DMS114 treated with DMSO at 0.1 percent for 48 hours (cell line): ENCODE results near the gene ZNF614.
"Not testable (repeated sequence)": the region's sequence is repeated elsewhere in the genome, so short reads cannot be mapped to it uniquely, and the experiment has no call there.

Experiments
- DNase-seq: peaks from one replicate; lab custom pipeline; 2025; ENCODE audit not compliant: unreplicated experiment; lab: John Stamatoyannopoulos, UW

ZNF614 gene

DNA sequence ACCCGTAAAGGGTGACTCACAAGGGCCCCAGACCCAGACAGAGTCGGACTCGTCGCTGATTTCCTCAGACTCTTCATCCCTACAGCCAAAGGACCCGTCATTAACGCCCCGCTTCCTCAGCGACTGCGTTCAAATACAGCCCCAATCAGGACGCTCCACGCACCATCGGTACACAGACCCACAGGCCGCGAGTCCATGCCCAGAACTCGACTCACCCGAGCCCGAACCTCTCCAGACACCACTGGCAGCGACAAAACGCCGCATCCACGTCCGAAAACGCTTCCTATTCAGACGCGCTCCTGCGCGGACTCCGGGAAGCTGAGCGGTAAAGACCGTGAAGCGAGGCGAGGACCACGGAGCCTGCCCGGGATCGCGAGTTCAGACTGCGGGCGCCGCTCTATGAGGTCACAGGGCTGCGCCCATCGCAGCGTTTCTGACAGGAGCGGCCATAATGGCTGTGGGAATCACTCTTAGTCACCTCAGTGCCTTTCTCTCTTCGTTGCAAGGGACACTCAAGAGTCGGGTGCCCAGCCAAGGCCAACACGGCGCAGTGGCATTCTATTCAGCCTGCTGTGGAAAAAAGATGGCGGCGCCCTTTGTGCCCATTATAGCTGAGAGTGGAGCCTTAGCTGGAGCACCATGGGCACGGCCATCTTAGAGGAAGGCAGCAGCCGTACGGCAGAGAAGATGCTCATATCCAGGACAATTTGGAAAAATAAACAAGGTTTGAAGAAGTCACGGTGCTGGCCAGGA lies at the start of gene ZNF614:
Gene ZNF614, minus strand, starts transcription at position 353 of the 753 bp plus-strand sequence. CDS start 2,634 bp downstream, outside the sequence.
- peak; percentile 84 for DNase-seq

DNA sequence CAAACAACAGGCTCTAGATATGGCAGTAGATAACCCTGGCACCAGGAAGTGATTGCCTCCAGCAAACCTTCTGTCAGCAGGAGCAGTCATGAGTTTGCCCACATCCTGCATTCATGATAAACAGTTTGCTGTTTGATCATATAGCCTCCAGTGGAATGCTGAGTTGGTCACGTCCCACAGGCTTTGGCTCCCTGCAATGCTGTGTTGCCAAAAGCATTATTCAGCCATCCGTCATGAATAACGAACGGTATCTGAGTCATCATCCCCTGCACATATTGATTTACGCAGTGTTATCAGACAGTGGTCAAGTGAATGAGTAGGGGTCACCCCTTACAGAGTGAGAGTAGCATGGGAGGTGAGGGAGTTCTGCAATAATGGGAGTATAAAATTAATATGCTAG lies 42.3 kb upstream of the ZNF614 start:
- no peak for DNase-seq

DNA sequence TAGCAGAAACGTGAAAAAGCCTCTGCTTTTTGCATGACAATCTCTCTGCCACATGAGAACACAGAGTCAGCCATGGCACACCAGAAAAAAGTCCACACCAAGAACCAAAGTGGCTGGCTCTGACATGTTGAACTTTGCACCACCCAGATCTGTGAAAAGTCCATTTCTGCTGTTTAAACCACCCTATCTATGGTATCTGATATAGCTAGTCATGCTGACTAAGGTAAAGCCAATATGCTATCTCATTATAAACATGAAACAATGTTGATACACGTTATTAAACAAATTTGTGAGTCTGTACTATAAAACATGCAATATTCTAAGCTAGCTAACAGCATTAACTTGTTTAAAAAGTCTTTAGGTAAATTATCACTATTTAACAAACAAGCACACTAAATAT lies 41.5 kb upstream of the ZNF614 start:
- DNase-seq: no peak

DNA sequence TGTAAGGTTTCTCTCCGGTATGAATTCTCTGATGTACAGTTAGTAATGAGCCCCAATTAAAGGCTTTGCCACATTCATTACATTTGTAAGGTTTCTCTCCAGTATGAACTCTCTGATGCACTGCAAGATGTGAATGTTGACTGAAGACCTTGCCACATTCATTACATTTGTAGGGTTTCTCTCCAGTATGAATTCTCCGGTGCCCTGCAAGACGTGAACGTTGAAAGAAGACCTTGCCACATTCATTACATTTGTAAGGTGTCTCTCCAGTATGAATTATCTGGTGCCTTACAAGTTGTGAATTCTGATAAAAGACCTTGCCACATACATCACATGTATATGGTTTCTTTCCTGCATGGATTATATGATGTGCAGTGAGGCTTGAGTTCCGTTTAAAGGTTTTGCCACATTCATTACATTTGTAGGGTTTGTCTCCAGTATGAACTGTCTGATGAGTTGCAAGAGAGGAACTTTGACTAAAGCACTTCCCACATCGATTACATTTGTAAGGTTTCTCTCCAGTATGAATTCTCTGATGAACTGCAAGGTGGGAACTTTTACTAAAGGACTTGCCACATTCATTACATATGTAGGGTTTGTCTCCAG lies 38.2 kb upstream of the ZNF614 start:
- DNase-seq: no peak

DNA sequence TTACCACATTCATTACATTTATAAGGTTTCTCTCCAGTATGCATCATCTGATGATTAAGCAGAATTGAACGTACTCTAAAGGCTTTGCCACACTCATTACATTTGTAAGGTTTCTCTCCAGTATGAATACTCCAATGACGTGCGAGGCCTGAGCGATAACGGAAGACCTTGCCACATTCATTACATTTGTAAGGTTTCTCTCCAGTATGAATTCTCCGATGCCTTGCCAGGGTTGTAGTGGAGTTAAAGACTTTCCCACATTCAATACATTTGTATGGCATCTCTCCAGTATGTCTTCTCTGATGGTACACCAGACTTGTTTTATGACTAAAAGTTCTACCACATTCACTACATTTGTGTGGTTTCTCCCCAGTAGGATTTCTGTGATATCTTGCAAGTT lies 37.2 kb upstream of the ZNF614 start:
- no peak for DNase-seq

DNA sequence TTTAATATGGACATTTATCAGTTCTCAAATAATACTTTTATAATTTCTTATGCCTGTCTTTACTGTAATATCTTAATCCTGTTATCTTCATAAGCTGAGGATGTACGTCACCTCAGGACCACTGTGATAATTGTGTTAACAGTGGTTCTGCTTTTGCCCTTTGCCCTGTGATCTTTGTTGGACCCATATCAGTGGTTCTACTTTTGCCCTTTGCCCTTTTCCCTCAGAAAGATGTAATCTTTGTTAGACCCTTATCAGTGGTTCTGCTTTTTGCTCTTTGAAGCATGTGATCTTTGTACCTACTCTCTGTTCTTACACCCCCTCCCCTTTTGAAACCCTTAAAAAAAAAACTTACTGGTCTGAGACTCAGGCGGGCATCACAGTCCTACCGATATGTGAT lies 28.3 kb upstream of the ZNF614 start:
- DNase-seq: not testable (repeated sequence)

DNA sequence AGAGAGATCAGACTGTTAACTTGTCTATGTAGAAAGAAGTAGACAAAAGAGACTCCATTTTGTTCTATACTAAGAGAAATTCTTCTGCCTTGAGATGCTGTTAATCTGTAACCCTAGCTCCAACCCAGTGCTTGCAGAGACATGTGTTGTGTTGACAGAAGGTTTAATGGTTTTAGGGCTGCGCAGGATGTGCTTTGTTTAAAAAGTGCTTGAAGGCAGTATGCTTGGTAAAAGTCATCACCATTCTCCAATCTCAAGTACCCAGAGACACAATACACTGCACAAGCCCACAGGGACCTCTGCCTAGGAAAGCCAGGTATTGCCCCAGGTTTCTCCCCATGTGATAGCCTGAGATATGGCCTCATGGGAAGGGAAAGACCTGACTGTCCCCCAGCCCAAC lies 23.6 kb upstream of the ZNF614 start:
- DNase-seq: not testable (repeated sequence)

DNA sequence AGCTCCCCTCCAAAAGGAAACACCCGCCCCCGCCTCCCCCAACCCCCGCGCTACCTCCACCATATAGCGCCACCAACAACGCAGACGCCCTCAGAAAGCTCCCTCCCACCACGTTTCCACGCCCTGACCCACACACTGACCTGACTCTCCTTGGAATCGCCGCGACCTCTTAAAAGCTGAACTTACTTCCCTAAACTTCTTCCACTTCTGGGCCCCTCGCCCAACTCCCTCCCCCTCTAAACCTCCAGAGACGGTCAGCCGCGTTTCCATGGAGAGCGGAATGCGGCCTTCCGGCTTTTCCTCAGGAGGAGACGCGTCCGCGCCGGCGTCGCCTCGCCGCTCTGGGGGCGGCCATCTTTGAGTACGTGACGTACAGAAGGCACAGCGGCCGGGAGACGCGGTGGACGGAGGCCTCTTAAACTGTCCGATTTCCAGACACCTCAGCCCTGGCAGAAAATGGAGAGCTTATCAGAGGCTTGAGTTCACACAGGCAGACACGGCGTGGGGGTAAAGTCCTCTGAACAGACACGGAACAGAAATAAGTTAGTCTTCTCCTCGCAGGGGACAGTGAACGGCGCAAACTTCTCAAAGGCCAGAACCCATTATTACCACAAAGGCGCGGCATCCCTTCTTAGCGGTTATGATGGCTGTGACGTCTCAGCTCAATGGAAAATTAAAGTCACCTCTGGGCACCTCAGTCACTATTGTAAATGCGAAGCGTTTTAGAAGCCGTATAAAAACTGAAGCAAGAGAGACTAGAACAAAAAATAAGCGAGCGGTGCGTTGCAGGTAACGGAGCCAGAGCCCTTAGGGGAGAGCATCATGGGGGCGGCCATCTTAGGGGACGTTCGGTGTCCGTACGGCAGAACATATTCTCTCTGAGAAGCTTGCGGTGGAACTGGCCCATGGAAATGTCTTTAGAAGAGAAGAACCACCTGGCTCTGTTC lies 20.6 kb upstream of the ZNF614 start, which contains the start of gene ZNF432:
Gene ZNF432, minus strand, starts transcription at position 284 of the 947 bp plus-strand sequence. CDS start 1,970 bp downstream, outside the sequence.
- DNase-seq: peak; percentile 85

DNA sequence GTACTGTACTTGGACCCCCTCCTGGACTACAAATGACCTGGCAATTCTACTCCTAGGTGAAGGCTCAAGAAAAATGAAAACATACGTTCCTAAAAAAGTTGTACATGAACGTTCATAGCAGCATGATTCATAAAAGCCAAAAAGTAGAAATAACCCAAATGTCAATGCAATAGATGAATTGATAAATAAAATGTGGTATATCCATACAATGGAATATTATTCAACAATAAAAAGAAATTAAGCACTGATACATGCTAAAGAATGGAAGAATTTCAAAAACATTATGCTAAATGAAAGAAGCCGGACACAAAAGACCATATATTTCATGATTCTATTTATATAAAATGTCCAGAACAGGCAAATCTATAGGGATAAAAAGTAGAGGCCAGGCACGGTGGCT lies 11.0 kb upstream of the ZNF614 start:
- DNase-seq: no peak

DNA sequence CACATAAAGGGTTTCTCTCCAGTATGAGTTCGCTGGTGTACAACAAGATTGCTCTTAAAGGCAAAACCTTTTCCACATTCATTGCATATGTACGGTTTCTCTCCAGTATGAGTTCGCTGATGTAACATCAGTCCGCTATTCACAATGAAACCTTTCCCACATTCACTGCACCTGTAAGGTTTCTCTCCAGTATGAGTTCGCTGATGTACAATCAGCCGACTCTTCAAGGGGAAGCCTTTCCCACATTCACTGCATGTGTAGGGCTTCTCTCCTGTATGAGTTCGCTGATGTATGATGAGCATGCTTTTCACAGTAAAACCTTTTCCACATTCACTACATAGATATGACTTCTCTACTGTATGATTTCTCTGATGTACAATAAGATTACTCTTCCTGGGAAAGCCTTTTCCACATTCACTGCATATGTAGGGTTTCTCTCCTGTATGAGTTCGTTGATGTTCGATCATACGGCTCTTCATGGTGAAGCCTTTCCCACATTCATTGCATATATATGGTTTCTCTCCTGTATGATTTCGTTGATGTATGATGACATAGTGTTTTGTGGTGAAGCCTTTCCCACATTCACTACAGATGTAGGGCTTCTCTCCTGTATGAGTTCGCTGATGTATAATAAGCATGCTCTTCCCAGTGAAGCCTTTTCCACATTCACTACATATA lies 6.0 kb upstream of the ZNF614 start:
- no peak for DNase-seq

DNA sequence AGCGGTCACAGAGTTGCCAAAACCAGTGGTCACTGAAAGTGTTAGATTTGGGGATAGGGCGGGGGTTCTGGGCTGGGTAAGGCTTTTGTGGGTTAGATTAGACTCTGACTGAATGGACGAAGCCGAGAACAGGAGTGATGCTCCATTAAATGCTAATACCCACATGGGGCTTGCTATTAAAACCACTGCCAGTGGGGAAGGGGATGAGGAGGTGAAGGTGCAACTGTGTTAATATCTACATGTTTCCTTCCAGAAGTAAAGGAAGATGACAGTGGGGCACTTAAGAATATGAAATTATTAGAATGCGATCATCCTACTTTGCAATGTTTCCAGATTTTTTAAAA lies 573 bp upstream of the ZNF614 start:
- no peak for DNase-seq

DNA sequence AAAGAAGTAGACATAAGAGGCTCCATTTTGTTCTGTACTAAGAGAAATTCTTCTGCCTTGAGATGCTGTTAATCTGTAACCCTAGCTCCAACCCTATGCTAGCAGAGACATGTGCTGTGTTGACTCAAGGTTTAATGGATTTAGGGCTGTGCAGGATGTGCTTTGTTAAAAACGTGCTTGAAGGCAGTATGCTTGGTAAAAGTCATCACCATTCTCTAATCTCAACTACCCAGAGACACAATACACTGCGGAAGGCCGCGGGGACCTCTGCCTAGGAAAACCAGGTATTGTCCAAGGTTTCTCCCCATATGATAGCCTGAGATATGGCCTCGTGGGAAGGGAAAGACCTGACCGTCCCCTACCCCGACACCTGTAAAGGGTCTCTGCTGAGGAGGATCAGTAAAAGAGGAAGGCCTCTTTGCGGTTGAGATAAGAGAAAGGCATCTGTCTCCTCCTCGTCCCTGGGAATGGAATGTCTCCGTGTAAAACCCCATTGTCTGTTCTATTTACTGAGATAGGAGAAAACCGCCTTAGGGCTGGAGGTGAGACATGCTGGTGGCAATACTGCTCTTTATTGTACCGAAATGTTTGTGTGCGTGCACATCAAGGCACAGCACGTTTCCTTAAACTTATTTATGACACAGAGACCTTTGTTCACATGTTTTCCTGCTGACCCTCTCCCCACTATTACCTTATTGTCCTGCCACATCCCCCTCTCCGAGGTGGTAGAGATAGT lies 1.8 kb downstream of the ZNF614 start:
- not testable (repeated sequence) for DNase-seq

DNA sequence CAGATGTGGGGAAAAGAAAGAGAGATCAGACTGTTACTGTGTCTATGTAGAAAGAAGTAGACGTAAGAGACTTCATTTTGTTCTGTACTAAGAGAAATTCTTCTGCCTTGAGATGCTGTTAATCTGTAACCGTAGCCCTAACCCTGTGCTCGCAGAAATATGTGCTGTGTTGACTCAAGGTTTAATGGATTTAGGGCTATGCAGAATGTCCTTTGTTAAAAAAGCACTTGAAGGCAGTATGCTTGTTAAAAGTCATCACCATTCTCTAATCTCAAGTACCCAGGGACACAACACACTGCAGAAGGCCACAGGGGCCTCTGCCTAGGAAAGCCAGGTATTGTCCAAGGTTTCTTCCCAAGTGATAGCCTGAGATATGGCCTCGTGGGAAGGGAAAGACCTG lies 3.7 kb downstream of the ZNF614 start:
- DNase-seq: not testable (repeated sequence)

DNA sequence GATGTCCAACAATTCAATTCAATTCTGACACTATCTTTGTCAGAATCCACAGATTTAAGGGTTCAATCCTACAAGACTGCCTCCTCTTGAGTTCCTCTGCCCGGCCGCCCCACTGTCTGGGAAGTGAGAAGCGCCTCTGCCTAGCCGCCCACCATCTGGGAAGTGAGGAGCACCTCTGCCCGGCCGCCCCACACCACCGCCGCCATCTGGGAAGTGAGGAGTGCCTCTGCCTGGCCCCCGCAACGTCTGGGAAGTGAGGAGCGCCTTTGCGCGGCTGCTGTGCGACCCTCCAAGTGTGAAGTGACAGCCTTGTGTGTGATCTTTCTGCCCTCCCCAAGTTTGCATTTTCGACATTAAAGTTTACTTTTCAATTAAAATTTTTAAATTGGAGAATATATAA lies 6.0 kb downstream of the ZNF614 start:
- DNase-seq: no peak

DNA sequence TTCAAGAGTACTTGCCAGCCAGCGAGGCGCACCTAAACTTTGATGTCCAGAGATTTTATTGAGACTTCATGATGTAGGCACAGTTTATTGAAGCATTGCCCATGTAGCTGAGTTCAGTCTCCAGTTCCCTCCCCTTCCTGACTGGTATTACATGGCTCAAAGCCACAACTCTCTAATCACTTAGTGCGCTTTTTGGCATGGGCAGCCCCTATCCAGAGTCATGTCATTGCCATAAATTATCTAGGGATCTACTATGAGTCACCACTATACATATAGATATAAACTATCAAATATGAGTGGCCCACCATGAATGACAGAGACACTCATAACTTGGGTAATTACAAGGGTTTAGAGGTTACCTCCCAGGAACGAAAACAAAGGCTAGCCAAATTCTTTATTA lies 7.7 kb downstream of the ZNF614 start:
- DNase-seq: no peak

DNA sequence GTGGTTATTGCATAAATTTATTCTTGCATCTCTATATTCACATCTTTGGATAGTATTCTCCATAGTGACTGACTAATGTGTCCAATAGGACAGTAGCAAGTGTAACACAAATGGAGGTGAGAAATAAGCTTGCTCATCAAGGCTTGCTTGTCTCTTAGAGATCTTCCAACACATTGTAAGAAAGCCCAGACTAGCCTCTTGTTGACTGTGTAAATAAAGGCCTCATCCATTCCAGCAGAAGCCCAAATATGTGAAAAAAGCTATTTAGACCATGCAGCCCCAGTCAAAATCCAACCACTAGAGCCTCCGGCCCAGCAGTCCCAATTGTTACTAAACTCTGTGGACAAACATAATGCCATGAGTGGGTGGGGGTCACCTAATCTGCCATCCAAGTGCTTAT lies 17.5 kb downstream of the ZNF614 start:
- DNase-seq: no peak

DNA sequence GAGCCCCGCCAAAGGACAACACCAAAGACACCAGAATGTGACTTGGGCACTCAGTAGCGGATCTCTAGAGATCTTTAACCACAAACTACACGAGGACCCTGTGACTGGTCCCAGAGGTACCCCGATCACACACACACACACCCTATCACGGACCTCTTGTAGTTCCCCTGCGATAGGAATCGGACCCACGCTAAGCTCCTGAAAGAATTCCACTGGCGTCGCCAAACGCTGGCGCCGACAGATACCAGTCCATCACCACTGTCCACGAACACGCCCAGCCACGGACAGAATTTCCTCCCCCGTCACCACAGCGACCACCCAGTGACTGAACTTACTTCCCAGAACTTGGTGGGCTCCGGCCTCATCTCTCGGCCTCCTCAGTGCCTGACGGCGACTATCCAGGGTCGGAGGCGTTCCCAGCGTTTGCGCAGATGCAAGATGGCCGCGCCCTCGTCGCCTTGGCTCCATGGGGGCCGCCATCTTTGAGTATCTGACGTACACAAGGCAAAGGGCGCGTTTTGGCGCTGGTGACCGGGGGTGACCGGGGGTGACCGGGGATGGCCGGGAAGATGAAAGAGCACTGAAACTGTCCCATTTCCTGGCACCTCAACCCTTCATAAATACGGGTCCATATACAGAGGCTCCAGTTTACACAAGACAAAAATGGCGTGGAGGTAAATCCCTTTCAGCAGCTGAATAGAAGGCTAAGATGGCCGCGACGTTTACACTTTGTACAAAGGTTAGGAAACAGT lies 20.2 kb downstream of the ZNF614 start, which contains the start of gene ZNF615:
Gene ZNF615, minus strand, starts transcription at position 406 of the 752 bp plus-strand sequence. CDS start 4,500 bp downstream, outside the sequence.
- peak; percentile 86 for DNase-seq

DNA sequence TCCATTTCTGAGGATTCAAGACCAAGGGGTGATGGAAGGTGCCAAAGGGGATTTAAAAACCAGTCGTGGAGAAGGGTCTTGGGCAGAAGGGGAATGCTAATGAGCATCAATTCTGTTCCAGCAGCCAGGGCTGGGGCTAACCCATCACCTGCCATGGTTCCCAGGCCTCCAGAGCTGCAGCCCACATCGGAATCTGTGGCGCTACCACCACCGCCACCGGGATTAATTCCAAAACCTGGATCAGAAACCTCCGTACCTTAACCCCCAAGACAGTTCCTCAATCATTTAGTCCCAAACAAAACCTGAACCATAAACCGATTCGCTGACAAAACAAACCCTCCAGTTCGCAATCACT lies 20.8 kb downstream of the ZNF614 start:
- peak; percentile 41 for DNase-seq

DNA sequence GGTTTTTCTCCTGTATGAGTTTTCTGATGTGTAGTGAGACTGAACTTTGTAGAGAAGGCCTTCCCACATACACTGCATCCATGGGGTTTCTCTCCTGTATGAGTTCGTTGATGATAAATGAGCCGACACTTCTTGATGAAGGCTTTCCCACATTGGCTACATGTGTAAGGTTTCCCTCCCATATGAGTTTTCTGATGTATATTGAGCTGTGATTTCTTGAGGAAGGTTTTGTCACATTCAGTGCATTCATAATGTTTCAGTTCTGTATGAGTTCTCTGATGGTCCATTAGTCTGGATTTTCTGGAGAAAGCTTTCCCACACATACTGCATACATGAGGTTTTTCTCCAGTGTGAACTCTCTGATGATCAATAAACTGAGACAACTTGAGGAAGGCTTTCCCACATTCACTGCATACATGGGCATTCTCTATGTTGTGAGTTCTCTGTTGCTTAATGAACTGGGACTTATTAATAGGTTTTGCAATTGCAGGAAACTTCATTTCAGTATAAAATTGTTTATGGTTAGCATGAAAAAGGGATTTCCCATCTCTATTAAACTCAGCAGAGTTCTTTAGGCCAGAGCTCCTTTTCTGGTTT lies 34.0 kb downstream of the ZNF614 start:
- no peak for DNase-seq
